ENCODE measurements around the gene ARL5A.

GRCh38 chr2:151842830-151843690, 14.8 kb upstream of the ARL5A start:
- TF ChIP-seq CTCF (IDR thresholded peaks at IDR 0.05): no peak
- no peak for TF ChIP-seq POLR2AphosphoS5 (IDR thresholded peaks at IDR 0.05)

All from esophagus muscularis mucosa (tissue), 3 donors.